GM12878 (cell line): ENCODE measurements around the gene CDC123. TPM values are rescaled to one million over a fixed set of nuclear protein-coding genes. Genes with fewer than 3 reads are reported as not detected.

Experiments
- ASH2L ChIP-seq: fragments of 300-600, 200-600 bp; sonication (generic); IDR thresholded peaks from 2 replicates; pipeline ENCODE4 v1.6.1; 2017; ENCODE audit warnings: low read depth, mild to moderate bottlenecking, borderline replicate concordance
- ATF7 ChIP-seq: fragments of 450-650 bp; IDR thresholded peaks from 2 replicates; pipeline ENCODE4 v1.6.1; 2016; ENCODE audit warnings: low read depth, mild to moderate bottlenecking
- CBX5 ChIP-seq: sonication (generic); IDR thresholded peaks from 2 replicates; pipeline ENCODE4 v1.6.1; 2016; ENCODE audit warnings: low read depth, moderate library complexity, mild to moderate bottlenecking, inconsistent platforms
- CREB1 ChIP-seq: IDR thresholded peaks from 2 replicates; pipeline ENCODE4 v1.6.1; 2012; ENCODE audit warnings: low read depth, mild to moderate bottlenecking, inconsistent platforms
- ETV6 ChIP-seq, 2 experiments: fragments of 450-650 bp in 1 of 2; IDR thresholded peaks in 1 of 2; conservative IDR thresholded peaks in 1 of 2; 2 replicates each; pipeline ENCODE4 v1.6.1; 2014; ENCODE audit warnings: antibody characterized with exemption in 1 of 2, borderline replicate concordance in 1 of 2, low read depth in 1 of 2, mild to moderate bottlenecking in 1 of 2, moderate library complexity in 1 of 2
- HDAC6 ChIP-seq: fragments of 200-600 bp; sonication (generic); IDR thresholded peaks from one replicate; pipeline ENCODE4 v1.8.0; 2017; ENCODE audit warnings: antibody characterized with exemption; ENCODE audit not compliant: unreplicated experiment
- IRF4 ChIP-seq: IDR thresholded peaks from 2 replicates; pipeline ENCODE4 v1.6.1; 2011; ENCODE audit warnings: low read depth, low read length
- MXI1 ChIP-seq: fragments of 150-350 bp; IDR thresholded peaks from 2 replicates; pipeline ENCODE4 v1.6.1; 2011; ENCODE audit warnings: low read depth, mild to moderate bottlenecking, inconsistent platforms, low read length, improper control_type of control experiment
- NRF1 ChIP-seq: conservative IDR thresholded peaks from 2 replicates; pipeline ENCODE4 v1.6.1; 2011; ENCODE audit warnings: mild to moderate bottlenecking, low read depth, low read length, improper control_type of control experiment
- RFX5 ChIP-seq: IDR thresholded peaks from 2 replicates; pipeline ENCODE4 v1.6.1; 2011; ENCODE audit warnings: low read depth, low read length, improper control_type of control experiment
- SIN3A ChIP-seq: IDR thresholded peaks from 2 replicates; pipeline ENCODE4 v1.6.1; 2012; ENCODE audit warnings: low read depth, low read length, improper control_type of control experiment
- SRF ChIP-seq, 2 experiments: IDR thresholded peaks; 2 replicates each; pipeline ENCODE4 v1.6.1; 2011; ENCODE audit warnings: low read depth in 2 of 2, low read length in 2 of 2, mild to moderate bottlenecking in 1 of 2, moderate library complexity in 1 of 2
- SUZ12 ChIP-seq: fragments of 200-600 bp; sonication (generic); IDR thresholded peaks from one replicate; pipeline ENCODE4 v1.6.1; 2018; ENCODE audit warnings: antibody characterized with exemption, mild to moderate bottlenecking; ENCODE audit not compliant: unreplicated experiment
- TARDBP ChIP-seq: IDR thresholded peaks from 2 replicates; pipeline ENCODE4 v1.6.1; 2016; ENCODE audit warnings: borderline replicate concordance
- TCF7 ChIP-seq: IDR thresholded peaks from 2 replicates; pipeline ENCODE4 v1.6.1; 2014; ENCODE audit warnings: antibody characterized with exemption, borderline replicate concordance
- YBX1 ChIP-seq: fragments of 450-650 bp; IDR thresholded peaks from 2 replicates; pipeline ENCODE4 v1.6.1; 2016; ENCODE audit warnings: antibody characterized with exemption
- polyA plus RNA-seq, 11 experiments: library from polyadenylated mRNA; depleted of rRNA in 4 of 11; unstranded in 6 of 11; stranded (reverse) in 5 of 11; fragments of >200 nt; fragmentation: Nextera tagmentation in 4 of 11; fragmentation: Illumina TruSeq in 1 of 11; extraction: Ambion mirVana in 4 of 11; extraction: Trizol in 1 of 11; gene quantifications; 1 replicate in 1 of 11; 2 replicates in 10 of 11; pipeline versions ENCODE4 v1.2.1 to v1.2.3, GENCODE V29; 2011 to 2016; ENCODE audit warnings: inconsistent platforms in 2 of 11, missing spikeins in 2 of 11, low read depth in 1 of 11
- total RNA-seq, 4 experiments: library from RNA; depleted of rRNA in 3 of 4; stranded (reverse); fragments of >200 nt in 3 of 4; fragmentation: Illumina TruSeq in 1 of 4; extraction: Trizol in 1 of 4; gene quantifications; 2 replicates each; pipeline versions ENCODE4 v1.2.1 to v1.2.3, GENCODE V29; 2013 to 2021
- TF ChIP-seq, protein P1 (sequence below): IDR thresholded peaks from 2 replicates; pipeline ENCODE4 v1.6.1; 2012; ENCODE audit warnings: low read depth, low read length, improper control_type of control experiment
- TF ChIP-seq, protein P2 (sequence below): IDR thresholded peaks from 2 replicates; pipeline ENCODE4 v1.6.1; 2011; ENCODE audit warnings: low read depth, mild to moderate bottlenecking, low read length, moderate library complexity, borderline replicate concordance; ENCODE audit errors: extremely low read depth
- TF ChIP-seq, protein P3 (sequence below): fragments of 450-650 bp; IDR thresholded peaks from 2 replicates; pipeline ENCODE4 v1.6.1; 2016; ENCODE audit warnings: mild to moderate bottlenecking
- TF ChIP-seq, protein P4 (sequence below): IDR thresholded peaks from 2 replicates; pipeline ENCODE4 v1.6.1; 2012; ENCODE audit warnings: low read depth, low read length, improper control_type of control experiment
- TF ChIP-seq, protein P5 (sequence below): fragments of 450-650 bp; conservative IDR thresholded peaks from 2 replicates; pipeline ENCODE4 v1.6.1; 2017; ENCODE audit warnings: mild to moderate bottlenecking, moderate library complexity

Gene CDC123
- total and polyA plus RNA-seq, 10 of the 15 experiments (the other 5 are each of a cell fraction or from before 2014, with no cell fraction given) = 128 to 360 (median 209) TPM

DNA sequence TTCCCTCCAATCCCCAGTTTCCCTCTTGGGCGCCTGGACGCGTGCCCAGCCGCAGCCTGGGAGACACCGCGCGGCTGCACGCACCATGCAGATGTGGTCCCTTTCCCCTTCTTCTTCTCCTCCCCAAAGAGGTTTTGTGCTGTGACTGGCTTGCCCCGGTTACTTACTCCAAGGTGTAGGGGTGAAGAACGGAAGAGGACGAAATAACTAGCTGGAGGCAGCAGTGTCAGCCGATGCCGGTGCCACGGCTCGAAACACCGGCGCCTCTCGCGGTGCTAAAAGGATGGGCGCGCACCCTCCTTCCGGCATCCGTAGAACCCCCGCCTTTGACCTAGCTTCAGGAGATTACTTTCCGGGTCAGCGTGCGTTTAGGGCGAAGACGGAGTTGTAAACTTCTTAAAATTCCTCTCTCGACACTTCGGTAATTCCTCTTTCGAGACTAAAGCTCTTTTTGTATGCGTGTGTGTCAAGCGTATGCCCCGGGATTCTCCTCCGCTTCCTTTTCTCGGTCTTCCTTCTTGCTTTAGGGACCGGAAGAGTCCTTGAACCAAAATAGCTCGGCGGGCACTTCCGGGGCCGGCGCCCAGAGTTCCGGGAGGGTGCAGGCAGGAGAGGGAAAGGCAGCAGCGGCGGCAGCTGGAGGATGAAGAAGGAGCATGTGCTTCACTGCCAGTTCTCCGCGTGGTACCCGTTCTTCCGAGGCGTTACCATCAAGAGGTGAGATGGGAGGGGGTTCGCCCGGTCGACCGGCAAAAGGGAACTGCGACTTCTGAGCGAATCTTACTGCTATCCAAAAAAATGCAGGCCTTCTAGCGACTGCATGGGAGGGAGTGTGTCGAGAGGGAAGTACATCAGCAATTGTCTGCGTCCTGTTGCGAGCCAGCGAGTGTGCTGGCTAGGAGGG is at the start of gene CDC123, which contains the start of gene NUDT5 (continued):
- TF ChIP-seq ETV6 (conservative IDR thresholded peaks at IDR 0.05 in 1 of 2, IDR thresholded peaks at IDR 0.05 in 1 of 2; ENCODE audit: borderline replicate concordance in 1 of 2, low read depth in 1 of 2) (peak in 1 of 2 experiments; percentile 20; a peak in 1 of 4 replicates), CBX5 (peak; percentile 95; the same call in 1 of the 2 replicates), CREB1 (peak; percentile 28; the same call in 1 of the 2 replicates), YBX1 (no peak), ASH2L (peak; percentile 94), IRF4 (0 out of 2 replicates have a peak, but pooled peaks have one; percentile 1), SUZ12 (no peak), TCF7 (no peak; the same call in 1 of the 2 replicates), TARDBP (no peak; the same call in 1 of the 2 replicates), SRF (IDR thresholded peaks at IDR 0.05; ENCODE audit: low read depth in 2 of 2, low read length in 2 of 2) (peak; percentile 24 to 80; a peak in 3 of 4 replicates), HDAC6 (no peak), SIN3A (peak; percentile 76; the same call in 1 of the 2 replicates), NRF1 (no peak), RFX5 (no peak), MXI1 (peak; percentile 68), ATF7 (peak; percentile 73; the same call in 1 of the 2 replicates)
- TF ChIP-seq, protein P1, sequence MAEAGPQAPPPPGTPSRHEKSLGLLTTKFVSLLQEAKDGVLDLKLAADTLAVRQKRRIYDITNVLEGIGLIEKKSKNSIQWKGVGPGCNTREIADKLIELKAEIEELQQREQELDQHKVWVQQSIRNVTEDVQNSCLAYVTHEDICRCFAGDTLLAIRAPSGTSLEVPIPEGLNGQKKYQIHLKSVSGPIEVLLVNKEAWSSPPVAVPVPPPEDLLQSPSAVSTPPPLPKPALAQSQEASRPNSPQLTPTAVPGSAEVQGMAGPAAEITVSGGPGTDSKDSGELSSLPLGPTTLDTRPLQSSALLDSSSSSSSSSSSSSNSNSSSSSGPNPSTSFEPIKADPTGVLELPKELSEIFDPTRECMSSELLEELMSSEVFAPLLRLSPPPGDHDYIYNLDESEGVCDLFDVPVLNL = no peak
- TF ChIP-seq, protein P2, sequence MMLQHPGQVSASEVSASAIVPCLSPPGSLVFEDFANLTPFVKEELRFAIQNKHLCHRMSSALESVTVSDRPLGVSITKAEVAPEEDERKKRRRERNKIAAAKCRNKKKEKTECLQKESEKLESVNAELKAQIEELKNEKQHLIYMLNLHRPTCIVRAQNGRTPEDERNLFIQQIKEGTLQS = no peak
- TF ChIP-seq, protein P3, sequence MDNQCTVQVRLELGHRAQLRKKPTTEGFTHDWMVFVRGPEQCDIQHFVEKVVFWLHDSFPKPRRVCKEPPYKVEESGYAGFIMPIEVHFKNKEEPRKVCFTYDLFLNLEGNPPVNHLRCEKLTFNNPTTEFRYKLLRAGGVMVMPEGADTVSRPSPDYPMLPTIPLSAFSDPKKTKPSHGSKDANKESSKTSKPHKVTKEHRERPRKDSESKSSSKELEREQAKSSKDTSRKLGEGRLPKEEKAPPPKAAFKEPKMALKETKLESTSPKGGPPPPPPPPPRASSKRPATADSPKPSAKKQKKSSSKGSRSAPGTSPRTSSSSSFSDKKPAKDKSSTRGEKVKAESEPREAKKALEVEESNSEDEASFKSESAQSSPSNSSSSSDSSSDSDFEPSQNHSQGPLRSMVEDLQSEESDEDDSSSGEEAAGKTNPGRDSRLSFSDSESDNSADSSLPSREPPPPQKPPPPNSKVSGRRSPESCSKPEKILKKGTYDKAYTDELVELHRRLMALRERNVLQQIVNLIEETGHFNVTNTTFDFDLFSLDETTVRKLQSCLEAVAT = peak; percentile 61
- TF ChIP-seq, protein P4, sequence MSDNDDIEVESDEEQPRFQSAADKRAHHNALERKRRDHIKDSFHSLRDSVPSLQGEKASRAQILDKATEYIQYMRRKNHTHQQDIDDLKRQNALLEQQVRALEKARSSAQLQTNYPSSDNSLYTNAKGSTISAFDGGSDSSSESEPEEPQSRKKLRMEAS = peak; percentile 71; the same call in 1 of the 2 replicates
- TF ChIP-seq, protein P5, sequence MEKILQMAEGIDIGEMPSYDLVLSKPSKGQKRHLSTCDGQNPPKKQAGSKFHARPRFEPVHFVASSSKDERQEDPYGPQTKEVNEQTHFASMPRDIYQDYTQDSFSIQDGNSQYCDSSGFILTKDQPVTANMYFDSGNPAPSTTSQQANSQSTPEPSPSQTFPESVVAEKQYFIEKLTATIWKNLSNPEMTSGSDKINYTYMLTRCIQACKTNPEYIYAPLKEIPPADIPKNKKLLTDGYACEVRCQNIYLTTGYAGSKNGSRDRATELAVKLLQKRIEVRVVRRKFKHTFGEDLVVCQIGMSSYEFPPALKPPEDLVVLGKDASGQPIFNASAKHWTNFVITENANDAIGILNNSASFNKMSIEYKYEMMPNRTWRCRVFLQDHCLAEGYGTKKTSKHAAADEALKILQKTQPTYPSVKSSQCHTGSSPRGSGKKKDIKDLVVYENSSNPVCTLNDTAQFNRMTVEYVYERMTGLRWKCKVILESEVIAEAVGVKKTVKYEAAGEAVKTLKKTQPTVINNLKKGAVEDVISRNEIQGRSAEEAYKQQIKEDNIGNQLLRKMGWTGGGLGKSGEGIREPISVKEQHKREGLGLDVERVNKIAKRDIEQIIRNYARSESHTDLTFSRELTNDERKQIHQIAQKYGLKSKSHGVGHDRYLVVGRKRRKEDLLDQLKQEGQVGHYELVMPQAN = peak; percentile 91
